Neural cell (in vitro differentiated cells): ENCODE results near the gene TTC31. TPM values are rescaled to one million over a fixed set of nuclear protein-coding genes. Genes with fewer than 3 reads are reported as not detected.

Experiments used
- H2AFZ ChIP-seq: fragments of 200-600, 300-800 bp; sonication (generic), shearing (Covaris generic); 2 replicates; pipeline ENCODE4 v1.6.0; 2014; ENCODE audit warnings: low read depth, mild to moderate bottlenecking, antibody characterized with exemption, low read length, moderate library complexity
- H3F3A ChIP-seq: fragments of 200-600 bp; shearing (Covaris generic); 2 replicates; pipeline ENCODE4 v1.6.1; 2016; ENCODE audit warnings: mild to moderate bottlenecking, moderate library complexity, mixed read lengths, antibody characterized with exemption, low read length; ENCODE audit not compliant: insufficient read depth, poor library complexity, severe bottlenecking
- H3K27ac ChIP-seq: fragments of 200-600, 300-800 bp; sonication (generic), shearing (Covaris generic); 2 replicates; pipeline ENCODE4 v1.5.1; 2014; ENCODE audit warnings: mild to moderate bottlenecking, low read length, moderate library complexity
- H3K27me3 ChIP-seq: fragments of 300-800, 200-600 bp; sonication (generic), shearing (Covaris generic); 2 replicates; pipeline ENCODE4 v1.6.0; 2014; ENCODE audit warnings: mild to moderate bottlenecking, low read depth, low read length, moderate library complexity; ENCODE audit not compliant: insufficient read depth
- H3K36me3 ChIP-seq: fragments of 300-800, 200-600 bp; sonication (generic), shearing (Covaris generic); 2 replicates; pipeline ENCODE4 v1.5.1; 2014; ENCODE audit warnings: mild to moderate bottlenecking, antibody characterized with exemption, low read length, moderate library complexity; ENCODE audit not compliant: insufficient read depth
- H3K4me2 ChIP-seq: fragments of 300-800, 200-600 bp; sonication (generic), shearing (Covaris generic); 2 replicates; pipeline ENCODE4 v1.6.0; 2014; ENCODE audit warnings: mild to moderate bottlenecking, low read length
- H3K4me3 ChIP-seq: fragments of 300-800, 200-600 bp; sonication (generic), shearing (Covaris generic); 2 replicates; pipeline ENCODE4 v1.5.1; 2014; ENCODE audit warnings: mild to moderate bottlenecking, low read length, moderate library complexity
- H3K79me2 ChIP-seq: fragments of 200-600 bp; shearing (Covaris generic); replicated peaks from 2 replicates; pipeline ENCODE4 v1.6.0; 2014; ENCODE audit warnings: mild to moderate bottlenecking, low read length, moderate library complexity; ENCODE audit not compliant: insufficient read depth
- H3K9ac ChIP-seq: fragments of 300-800, 200-600 bp; sonication (generic), shearing (Covaris generic); 2 replicates; pipeline ENCODE4 v1.6.1; 2016; ENCODE audit warnings: mild to moderate bottlenecking, low read length, mixed read lengths
- H3K9me2 ChIP-seq: fragments of 200-600 bp; shearing (Covaris generic); 2 replicates; pipeline ENCODE4 v1.6.1; 2016; ENCODE audit warnings: mild to moderate bottlenecking, low read length, mixed read lengths; ENCODE audit not compliant: insufficient read depth
- H3K9me3 ChIP-seq: fragments of 200-600, 300-800 bp; sonication (generic), shearing (Covaris generic); 2 replicates; pipeline ENCODE4 v1.6.1; 2016; ENCODE audit warnings: mild to moderate bottlenecking, mixed run types, low read length, moderate library complexity, mixed read lengths
- H4K20me1 ChIP-seq: fragments of 200-600 bp; shearing (Covaris generic); 2 replicates; pipeline ENCODE4 v1.6.1; 2016; ENCODE audit warnings: mild to moderate bottlenecking, mixed run types; ENCODE audit not compliant: insufficient read depth
- EP300 ChIP-seq: fragments of 450-650 bp; conservative IDR thresholded peaks from 2 replicates; pipeline ENCODE4 v1.6.1; 2014; ENCODE audit warnings: antibody characterized with exemption, mild to moderate bottlenecking, moderate library complexity; ENCODE audit not compliant: poor library complexity, severe bottlenecking
- EZH2 ChIP-seq: fragments of 200-600, 300-800 bp; shearing (Covaris generic), sonication (generic); IDR thresholded peaks from 2 replicates; pipeline ENCODE4 v1.6.1; 2014; ENCODE audit warnings: antibody characterized with exemption, low read length, borderline replicate concordance, mild to moderate bottlenecking; ENCODE audit not compliant: insufficient read depth, poor library complexity, severe bottlenecking
- MXI1 ChIP-seq: fragments of 450-650 bp; conservative IDR thresholded peaks from 2 replicates; pipeline ENCODE4 v1.6.1; 2014; ENCODE audit warnings: antibody characterized with exemption, mild to moderate bottlenecking; ENCODE audit not compliant: poor library complexity, severe bottlenecking
- POLR2AphosphoS5 ChIP-seq: IDR thresholded peaks from 2 replicates; pipeline ENCODE4 v1.6.1; 2012
- RAD21 ChIP-seq: fragments of 450-650 bp; conservative IDR thresholded peaks from 2 replicates; pipeline ENCODE4 v1.6.1; 2014; ENCODE audit warnings: antibody characterized with exemption, mild to moderate bottlenecking, moderate library complexity
- SMC3 ChIP-seq: fragments of 450-650 bp; conservative IDR thresholded peaks from 2 replicates; pipeline ENCODE4 v1.6.1; 2014; ENCODE audit warnings: antibody characterized with exemption, mild to moderate bottlenecking, moderate library complexity; ENCODE audit not compliant: poor library complexity
- TAF1 ChIP-seq: IDR thresholded peaks from 2 replicates; pipeline ENCODE4 v1.6.1; 2012; ENCODE audit warnings: low read depth
- polyA plus RNA-seq: library from polyadenylated mRNA; depleted of rRNA; stranded (reverse); fragments of >200 nt; gene quantifications from 2 replicates; pipeline ENCODE4 v1.2.3, GENCODE V29; 2014
- TF ChIP-seq, protein P1 (sequence below): fragments of 450-650 bp; IDR thresholded peaks from 2 replicates; pipeline ENCODE4 v1.5.1; 2014; ENCODE audit warnings: antibody characterized with exemption, mild to moderate bottlenecking, moderate library complexity; ENCODE audit not compliant: poor library complexity, severe bottlenecking
- TF ChIP-seq, protein P2 (sequence below): IDR thresholded peaks from 2 replicates; pipeline ENCODE4 v1.6.1; 2012; ENCODE audit warnings: borderline replicate concordance

Gene TTC31
- polyA plus RNA-seq, 1 donor from 2014 or later = 11.0 TPM

DNA sequence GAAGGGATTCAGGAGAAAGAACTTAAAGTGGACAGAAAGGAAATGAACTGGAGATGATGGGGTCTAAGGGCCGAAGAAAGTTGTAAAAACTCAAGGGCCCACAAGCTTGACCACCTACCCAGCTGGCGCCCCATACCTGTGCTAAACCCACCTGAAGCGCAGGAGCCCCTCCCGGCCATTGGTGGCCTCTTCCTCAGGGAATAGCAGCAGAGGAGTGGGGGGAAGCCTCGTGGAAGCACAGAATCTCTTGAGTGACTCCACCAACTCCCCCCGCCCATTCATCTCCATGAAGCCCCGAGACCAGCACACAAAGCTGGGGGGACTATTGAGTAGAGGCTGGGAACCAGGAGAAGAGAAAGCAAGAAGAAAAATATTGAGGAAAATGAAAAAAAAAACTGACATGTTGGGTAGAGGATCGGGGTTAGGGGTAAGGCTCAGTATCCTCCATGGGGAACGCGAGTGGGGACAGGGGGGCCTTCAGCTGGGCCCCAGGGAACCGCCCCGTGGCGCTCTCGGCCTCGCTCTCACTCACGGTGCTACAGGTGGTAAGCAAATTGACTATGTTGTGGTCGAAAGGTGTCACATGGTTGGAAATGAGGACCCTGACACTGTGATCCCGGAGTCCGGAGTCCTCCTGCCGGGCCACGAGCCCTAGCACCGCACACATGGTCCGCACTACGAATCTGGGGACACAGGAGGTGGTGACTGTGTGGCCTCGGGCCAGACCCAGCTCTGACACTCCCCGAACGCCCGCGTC lies 45.9 kb downstream of the TTC31 start:
- Histone ChIP-seq H3K4me2 (peak overlapping the region; percentile 79), H3F3A (no peaks in the 10 kb centered on the region), H3K9me2 (no peaks in the 10 kb centered on the region), H3K27ac (peak overlapping the region; percentile 75), H3K27me3 (no peaks in the 10 kb centered on the region), H3K9ac (peak overlapping the region; percentile 78), H3K36me3 (no peaks in the 10 kb centered on the region), H3K4me3 (peak overlapping the region; percentile 73), H4K20me1 (no peaks in the 10 kb centered on the region), H3K9me3 (no peaks in the 10 kb centered on the region), H2AFZ (peak overlapping the region; percentile 40), H3K79me2 (peaks cover 14% of the 10 kb centered on the region)
- TF ChIP-seq, protein P1, sequence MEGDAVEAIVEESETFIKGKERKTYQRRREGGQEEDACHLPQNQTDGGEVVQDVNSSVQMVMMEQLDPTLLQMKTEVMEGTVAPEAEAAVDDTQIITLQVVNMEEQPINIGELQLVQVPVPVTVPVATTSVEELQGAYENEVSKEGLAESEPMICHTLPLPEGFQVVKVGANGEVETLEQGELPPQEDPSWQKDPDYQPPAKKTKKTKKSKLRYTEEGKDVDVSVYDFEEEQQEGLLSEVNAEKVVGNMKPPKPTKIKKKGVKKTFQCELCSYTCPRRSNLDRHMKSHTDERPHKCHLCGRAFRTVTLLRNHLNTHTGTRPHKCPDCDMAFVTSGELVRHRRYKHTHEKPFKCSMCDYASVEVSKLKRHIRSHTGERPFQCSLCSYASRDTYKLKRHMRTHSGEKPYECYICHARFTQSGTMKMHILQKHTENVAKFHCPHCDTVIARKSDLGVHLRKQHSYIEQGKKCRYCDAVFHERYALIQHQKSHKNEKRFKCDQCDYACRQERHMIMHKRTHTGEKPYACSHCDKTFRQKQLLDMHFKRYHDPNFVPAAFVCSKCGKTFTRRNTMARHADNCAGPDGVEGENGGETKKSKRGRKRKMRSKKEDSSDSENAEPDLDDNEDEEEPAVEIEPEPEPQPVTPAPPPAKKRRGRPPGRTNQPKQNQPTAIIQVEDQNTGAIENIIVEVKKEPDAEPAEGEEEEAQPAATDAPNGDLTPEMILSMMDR = no peak
- TF ChIP-seq TAF1 = no peak
- TF ChIP-seq, protein P2, sequence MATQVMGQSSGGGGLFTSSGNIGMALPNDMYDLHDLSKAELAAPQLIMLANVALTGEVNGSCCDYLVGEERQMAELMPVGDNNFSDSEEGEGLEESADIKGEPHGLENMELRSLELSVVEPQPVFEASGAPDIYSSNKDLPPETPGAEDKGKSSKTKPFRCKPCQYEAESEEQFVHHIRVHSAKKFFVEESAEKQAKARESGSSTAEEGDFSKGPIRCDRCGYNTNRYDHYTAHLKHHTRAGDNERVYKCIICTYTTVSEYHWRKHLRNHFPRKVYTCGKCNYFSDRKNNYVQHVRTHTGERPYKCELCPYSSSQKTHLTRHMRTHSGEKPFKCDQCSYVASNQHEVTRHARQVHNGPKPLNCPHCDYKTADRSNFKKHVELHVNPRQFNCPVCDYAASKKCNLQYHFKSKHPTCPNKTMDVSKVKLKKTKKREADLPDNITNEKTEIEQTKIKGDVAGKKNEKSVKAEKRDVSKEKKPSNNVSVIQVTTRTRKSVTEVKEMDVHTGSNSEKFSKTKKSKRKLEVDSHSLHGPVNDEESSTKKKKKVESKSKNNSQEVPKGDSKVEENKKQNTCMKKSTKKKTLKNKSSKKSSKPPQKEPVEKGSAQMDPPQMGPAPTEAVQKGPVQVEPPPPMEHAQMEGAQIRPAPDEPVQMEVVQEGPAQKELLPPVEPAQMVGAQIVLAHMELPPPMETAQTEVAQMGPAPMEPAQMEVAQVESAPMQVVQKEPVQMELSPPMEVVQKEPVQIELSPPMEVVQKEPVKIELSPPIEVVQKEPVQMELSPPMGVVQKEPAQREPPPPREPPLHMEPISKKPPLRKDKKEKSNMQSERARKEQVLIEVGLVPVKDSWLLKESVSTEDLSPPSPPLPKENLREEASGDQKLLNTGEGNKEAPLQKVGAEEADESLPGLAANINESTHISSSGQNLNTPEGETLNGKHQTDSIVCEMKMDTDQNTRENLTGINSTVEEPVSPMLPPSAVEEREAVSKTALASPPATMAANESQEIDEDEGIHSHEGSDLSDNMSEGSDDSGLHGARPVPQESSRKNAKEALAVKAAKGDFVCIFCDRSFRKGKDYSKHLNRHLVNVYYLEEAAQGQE = no peak
- no peak for TF ChIP-seq EZH2
- no peak for TF ChIP-seq RAD21
- TF ChIP-seq EP300 = no peak
- no peak for TF ChIP-seq SMC3
- TF ChIP-seq POLR2AphosphoS5 = no peak
- no peak for TF ChIP-seq MXI1

DNA sequence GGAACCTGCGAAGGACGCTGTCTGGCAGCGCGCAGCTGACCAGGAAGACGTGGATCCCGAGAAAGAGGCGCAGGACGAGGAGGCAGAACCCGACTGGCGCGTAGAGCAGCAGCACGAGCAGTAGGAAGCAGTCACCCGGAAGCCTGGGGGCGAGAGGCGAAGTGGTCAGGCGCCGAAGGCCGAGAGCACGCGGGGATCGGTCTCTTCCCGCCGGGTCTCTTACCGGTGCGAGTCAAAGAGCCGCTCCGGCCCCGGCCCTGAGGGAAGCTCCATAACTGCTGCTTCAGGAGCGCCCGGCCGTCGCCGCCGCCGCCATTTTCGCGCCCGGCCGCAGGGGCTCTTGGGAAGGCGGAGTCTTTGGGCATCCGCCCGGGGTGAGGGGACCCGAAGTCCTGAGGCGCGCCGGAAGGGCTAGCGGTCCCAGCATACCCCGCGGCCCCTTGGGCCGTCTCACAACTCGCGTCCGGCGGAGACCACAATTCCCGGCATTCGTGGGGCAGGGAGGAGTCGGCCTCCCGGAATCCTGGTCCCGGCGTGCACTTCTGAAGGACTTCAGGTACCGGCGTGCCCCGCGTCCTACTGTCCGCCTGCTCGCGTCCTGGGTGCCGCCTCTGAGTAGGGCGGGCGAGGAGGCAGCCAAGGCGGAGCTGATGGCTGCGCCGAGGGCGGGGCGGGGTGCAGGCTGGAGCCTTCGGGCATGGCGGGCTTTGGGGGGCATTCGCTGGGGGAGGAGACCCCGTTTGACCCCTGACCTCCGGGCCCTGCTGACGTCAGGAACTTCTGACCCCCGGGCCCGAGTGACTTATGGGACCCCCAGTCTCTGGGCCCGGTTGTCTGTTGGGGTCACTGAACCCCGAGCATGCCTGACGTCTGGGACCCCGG lies 46.7 kb downstream of the TTC31 start, which contains the start of the genes AUP1 and HTRA2:
Gene AUP1, minus strand, starts transcription at position 350 of the 882 bp plus-strand sequence. Its CDS starts 77 bp downstream, at position 273.
Gene HTRA2, plus strand, starts transcription at position 577 of the 882 bp plus-strand sequence. Its CDS starts 74 bp downstream, at position 651.
- H3K9ac ChIP-seq = peak within 1 kb of the TSS; percentile 78
- no peaks in the 10 kb centered on the region for H3K36me3 ChIP-seq
- H3F3A ChIP-seq = no peaks in the 10 kb centered on the region
- no peaks in the 10 kb centered on the region for H4K20me1 ChIP-seq
- H3K27me3 ChIP-seq = no peaks in the 10 kb centered on the region
- peak within 1 kb of the TSS; percentile 75 for H3K27ac ChIP-seq
- H2AFZ ChIP-seq = peak within 1 kb of the TSS; percentile 40
- H3K79me2 ChIP-seq = peaks cover 14% of the 10 kb centered on the region
- peak; percentile 49 for TF ChIP-seq SMC3
- TF ChIP-seq EZH2 = no peak
- TF ChIP-seq, protein P2 = peak; percentile 68
- TF ChIP-seq, protein P1 = no peak
- TF ChIP-seq MXI1 = peak; percentile 79
- TF ChIP-seq RAD21 = peak; percentile 30
- peak; percentile 32 for TF ChIP-seq EP300
- peak; percentile 69 for TF ChIP-seq POLR2AphosphoS5
- peak; percentile 72 for TF ChIP-seq TAF1
- no peaks in the 10 kb centered on the region for H3K9me2 ChIP-seq
- peak within 1 kb of the TSS; percentile 73 for H3K4me3 ChIP-seq
- peak within 1 kb of the TSS; percentile 86 for H3K4me2 ChIP-seq
- H3K9me3 ChIP-seq = no peaks in the 10 kb centered on the region
